Neural cell (in vitro differentiated cells): Measurements from ENCODE around the gene ZNF197.

Experiments used
- POLR2AphosphoS5 ChIP-seq: IDR thresholded peaks from 2 replicates; pipeline ENCODE4 v1.6.1; 2012
- SMC3 ChIP-seq: fragments of 450-650 bp; conservative IDR thresholded peaks from 2 replicates; pipeline ENCODE4 v1.6.1; 2014; ENCODE audit warnings: antibody characterized with exemption, mild to moderate bottlenecking, moderate library complexity; ENCODE audit not compliant: poor library complexity
- TF ChIP-seq, protein P1 (sequence below): fragments of 450-650 bp; IDR thresholded peaks from 2 replicates; pipeline ENCODE4 v1.5.1; 2014; ENCODE audit warnings: antibody characterized with exemption, mild to moderate bottlenecking, moderate library complexity; ENCODE audit not compliant: poor library complexity, severe bottlenecking

DNA sequence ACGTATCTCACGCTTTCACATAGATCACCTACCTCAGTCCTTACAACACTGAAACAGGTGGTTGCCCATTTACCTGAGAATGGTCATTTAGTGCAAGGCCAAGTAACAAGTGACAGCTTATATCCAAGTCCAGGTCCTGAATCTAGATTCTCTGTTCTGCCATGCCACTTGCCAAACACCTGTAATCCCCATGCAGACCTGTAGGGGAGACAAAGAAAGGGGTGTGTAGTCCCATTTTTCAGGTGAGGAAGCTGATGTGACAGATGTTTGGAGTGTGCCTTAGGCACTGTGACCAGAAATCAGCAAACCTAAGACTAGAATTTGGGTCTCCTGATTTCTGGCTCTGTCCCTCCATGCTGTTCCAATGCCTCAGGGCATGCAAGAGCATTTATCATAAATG, 36.4 kb downstream of the ZNF197 start:
- TF ChIP-seq POLR2AphosphoS5 (no peak), SMC3 (no peak)
- TF ChIP-seq, protein P1, sequence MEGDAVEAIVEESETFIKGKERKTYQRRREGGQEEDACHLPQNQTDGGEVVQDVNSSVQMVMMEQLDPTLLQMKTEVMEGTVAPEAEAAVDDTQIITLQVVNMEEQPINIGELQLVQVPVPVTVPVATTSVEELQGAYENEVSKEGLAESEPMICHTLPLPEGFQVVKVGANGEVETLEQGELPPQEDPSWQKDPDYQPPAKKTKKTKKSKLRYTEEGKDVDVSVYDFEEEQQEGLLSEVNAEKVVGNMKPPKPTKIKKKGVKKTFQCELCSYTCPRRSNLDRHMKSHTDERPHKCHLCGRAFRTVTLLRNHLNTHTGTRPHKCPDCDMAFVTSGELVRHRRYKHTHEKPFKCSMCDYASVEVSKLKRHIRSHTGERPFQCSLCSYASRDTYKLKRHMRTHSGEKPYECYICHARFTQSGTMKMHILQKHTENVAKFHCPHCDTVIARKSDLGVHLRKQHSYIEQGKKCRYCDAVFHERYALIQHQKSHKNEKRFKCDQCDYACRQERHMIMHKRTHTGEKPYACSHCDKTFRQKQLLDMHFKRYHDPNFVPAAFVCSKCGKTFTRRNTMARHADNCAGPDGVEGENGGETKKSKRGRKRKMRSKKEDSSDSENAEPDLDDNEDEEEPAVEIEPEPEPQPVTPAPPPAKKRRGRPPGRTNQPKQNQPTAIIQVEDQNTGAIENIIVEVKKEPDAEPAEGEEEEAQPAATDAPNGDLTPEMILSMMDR = peak; percentile 44
